Measurements from ENCODE around the gene APOC4. TPM values are rescaled to one million over a fixed set of nuclear protein-coding genes. Genes with fewer than 3 reads are reported as not detected.
"Not testable (repeated sequence)": the region's sequence is repeated elsewhere in the genome, so short reads cannot be mapped to it uniquely, and the experiment has no call there.

The APOC4 gene
- not detected for polyA plus RNA-seq (ENCODE audit: insufficient read length in 4 of 4)

GRCh38 chr19:44942067-44942571 lies at the start of gene APOC4:
TSS of gene APOC4 (plus strand) at chr19:44942237. CDS start at chr19:44942278, 41 bp downstream.
- no peak for DNase-seq (ENCODE audit: low read depth in 4 of 4, low spot score in 3 of 4)

GRCh38 chr19:44892932-44893331 lies 49.1 kb upstream of the APOC4 start:
- no peak for DNase-seq (ENCODE audit: low read depth in 4 of 4, low spot score in 3 of 4)

DNA sequence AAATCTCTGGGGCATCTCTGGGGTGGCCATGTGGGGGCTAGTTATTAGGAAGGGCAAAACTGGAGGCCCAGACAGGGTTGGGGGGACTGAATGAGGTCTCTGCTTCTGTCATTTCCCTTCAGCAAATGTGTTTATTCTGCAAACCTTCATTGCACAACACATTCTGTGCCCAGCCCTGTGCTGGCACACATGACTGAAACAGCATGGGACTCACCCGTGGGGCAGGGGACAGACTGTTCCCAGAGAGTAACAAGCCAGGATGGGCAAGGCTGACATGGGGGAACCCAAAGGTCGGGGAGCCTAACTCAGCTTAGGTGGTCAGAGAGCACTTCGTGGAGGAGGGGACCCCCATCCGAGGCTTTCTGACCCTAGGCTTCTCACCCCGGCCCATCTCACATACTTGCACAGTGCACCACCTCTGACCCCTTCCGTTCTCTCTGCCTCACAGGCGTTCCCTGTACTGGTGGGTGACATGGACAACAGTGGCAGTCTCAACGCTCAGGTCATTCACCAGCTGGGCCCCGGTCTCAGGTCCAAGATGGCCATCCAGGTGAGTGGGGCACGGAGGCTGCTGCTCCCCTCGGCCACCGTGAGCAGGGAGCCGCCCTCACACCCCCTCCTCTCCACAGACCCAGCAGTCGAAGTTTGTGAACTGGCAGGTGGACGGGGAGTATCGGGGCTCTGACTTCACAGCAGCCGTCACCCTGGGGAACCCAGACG lies 48.5 kb upstream of the APOC4 start:
- no peak for DNase-seq (ENCODE audit: low read depth in 4 of 4, low spot score in 3 of 4)

DNA sequence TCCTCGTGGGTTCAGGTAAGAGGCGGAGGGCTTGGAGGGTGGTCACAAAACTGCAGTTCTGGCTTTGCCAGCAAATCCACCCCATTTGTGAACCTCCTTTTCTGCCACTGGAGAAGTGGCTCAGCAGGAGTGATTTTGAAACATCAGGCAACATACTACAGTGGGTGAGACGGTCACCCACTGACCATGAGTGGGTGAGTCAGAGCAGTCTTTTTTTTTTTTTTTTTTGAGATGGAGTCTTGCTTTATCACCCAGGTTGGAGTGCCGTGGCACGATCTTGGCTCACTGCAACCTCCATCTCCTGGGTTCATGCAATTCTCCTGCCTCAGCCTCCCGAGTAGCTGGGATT lies 48.0 kb upstream of the APOC4 start:
- DNase-seq (ENCODE audit: low read depth in 4 of 4, low spot score in 3 of 4): no peak

GRCh38 chr19:44894946-44895345 lies 47.1 kb upstream of the APOC4 start:
- DNase-seq (ENCODE audit: low read depth in 4 of 4, low spot score in 3 of 4): no peak

- DNase-seq (ENCODE audit: low read depth in 4 of 4, low spot score in 3 of 4): no peak
Measured at GRCh38 chr19:44897835-44898234, 44.2 kb upstream of the APOC4 start.

- no peak for DNase-seq (ENCODE audit: low read depth in 4 of 4, low spot score in 3 of 4)
Measured at GRCh38 chr19:44900328-44901244, 41.5 kb upstream of the APOC4 start.

GRCh38 chr19:44903216-44903601 lies 38.8 kb upstream of the APOC4 start:
- DNase-seq (ENCODE audit: low read depth in 4 of 4, low spot score in 3 of 4): no peak

DNA sequence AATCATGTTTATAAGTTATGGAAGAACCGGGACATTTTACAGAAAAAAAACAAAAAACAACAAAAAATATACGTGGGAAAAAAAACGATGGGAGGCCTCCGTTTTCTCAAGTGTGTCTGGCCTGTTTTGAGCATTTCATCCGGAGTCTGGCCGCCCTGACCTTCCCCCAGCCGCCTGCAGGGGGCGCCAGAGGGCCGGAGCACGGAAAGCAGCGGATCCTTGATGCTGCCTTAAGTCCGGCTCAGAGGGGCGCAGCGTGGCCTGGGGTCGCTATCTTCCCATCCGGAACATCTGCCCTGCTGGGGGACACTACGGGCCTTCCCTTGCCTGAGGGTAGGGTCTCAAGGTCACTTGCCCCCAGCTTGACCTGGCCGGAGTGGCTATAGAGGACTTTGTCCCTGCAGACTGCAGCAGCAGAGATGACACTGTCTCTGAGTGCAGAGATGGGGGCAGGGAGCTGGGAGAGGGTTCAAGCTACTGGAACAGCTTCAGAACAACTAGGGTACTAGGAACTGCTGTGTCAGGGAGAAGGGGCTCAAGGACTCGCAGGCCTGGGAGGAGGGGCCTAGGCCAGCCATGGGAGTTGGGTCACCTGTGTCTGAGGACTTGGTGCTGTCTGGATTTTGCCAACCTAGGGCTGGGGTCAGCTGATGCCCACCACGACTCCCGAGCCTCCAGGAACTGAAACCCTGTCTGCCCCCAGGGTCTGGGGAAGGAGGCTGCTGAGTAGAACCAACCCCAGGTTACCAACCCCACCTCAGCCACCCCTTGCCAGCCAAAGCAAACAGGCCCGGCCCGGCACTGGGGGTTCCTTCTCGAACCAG lies 38.2 kb upstream of the APOC4 start:
- no peak for DNase-seq (ENCODE audit: low read depth in 4 of 4, low spot score in 3 of 4)

DNA sequence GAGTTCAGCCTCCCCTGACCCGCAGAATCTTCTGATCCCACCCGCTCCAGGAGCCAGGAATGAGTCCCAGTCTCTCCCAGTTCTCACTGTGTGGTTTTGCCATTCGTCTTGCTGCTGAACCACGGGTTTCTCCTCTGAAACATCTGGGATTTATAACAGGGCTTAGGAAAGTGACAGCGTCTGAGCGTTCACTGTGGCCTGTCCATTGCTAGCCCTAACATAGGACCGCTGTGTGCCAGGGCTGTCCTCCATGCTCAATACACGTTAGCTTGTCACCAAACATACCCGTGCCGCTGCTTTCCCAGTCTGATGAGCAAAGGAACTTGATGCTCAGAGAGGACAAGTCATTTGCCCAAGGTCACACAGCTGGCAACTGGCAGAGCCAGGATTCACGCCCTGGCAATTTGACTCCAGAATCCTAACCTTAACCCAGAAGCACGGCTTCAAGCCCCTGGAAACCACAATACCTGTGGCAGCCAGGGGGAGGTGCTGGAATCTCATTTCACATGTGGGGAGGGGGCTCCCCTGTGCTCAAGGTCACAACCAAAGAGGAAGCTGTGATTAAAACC lies 37.5 kb upstream of the APOC4 start:
- DNase-seq (ENCODE audit: low read depth in 4 of 4, low spot score in 3 of 4): no peak

DNA sequence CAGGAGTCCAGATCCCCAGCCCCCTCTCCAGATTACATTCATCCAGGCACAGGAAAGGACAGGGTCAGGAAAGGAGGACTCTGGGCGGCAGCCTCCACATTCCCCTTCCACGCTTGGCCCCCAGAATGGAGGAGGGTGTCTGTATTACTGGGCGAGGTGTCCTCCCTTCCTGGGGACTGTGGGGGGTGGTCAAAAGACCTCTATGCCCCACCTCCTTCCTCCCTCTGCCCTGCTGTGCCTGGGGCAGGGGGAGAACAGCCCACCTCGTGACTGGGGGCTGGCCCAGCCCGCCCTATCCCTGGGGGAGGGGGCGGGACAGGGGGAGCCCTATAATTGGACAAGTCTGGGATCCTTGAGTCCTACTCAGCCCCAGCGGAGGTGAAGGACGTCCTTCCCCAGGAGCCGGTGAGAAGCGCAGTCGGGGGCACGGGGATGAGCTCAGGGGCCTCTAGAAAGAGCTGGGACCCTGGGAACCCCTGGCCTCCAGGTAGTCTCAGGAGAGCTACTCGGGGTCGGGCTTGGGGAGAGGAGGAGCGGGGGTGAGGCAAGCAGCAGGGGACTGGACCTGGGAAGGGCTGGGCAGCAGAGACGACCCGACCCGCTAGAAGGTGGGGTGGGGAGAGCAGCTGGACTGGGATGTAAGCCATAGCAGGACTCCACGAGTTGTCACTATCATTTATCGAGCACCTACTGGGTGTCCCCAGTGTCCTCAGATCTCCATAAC lies 36.4 kb upstream of the APOC4 start, which contains the start of gene APOE:
Gene APOE, plus strand, starts transcription at position 360 of the 724 bp plus-strand sequence. CDS start 829 bp downstream, outside the sequence.
- DNase-seq (ENCODE audit: low read depth in 4 of 4, low spot score in 3 of 4): no peak

- DNase-seq (ENCODE audit: low read depth in 4 of 4, low spot score in 3 of 4): no peak
Measured at GRCh38 chr19:44907613-44908012, 34.4 kb upstream of the APOC4 start.

GRCh38 chr19:44908074-44908835 lies 33.8 kb upstream of the APOC4 start:
- DNase-seq (ENCODE audit: low read depth in 4 of 4, low spot score in 3 of 4): no peak

DNA sequence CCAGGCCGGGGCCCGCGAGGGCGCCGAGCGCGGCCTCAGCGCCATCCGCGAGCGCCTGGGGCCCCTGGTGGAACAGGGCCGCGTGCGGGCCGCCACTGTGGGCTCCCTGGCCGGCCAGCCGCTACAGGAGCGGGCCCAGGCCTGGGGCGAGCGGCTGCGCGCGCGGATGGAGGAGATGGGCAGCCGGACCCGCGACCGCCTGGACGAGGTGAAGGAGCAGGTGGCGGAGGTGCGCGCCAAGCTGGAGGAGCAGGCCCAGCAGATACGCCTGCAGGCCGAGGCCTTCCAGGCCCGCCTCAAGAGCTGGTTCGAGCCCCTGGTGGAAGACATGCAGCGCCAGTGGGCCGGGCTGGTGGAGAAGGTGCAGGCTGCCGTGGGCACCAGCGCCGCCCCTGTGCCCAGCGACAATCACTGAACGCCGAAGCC lies 33.2 kb upstream of the APOC4 start:
- DNase-seq (ENCODE audit: low read depth in 4 of 4, low spot score in 3 of 4): no peak

- DNase-seq (ENCODE audit: low read depth in 4 of 4, low spot score in 3 of 4): no peak
Measured at GRCh38 chr19:44909775-44910174, 32.3 kb upstream of the APOC4 start.

- not testable (repeated sequence) for DNase-seq (ENCODE audit: low read depth in 4 of 4, low spot score in 3 of 4)
Measured at GRCh38 chr19:44911896-44912295, 30.1 kb upstream of the APOC4 start.

GRCh38 chr19:44912854-44913253 lies 29.2 kb upstream of the APOC4 start:
- DNase-seq (ENCODE audit: low read depth in 4 of 4, low spot score in 3 of 4): no peak

- DNase-seq (ENCODE audit: low read depth in 4 of 4, low spot score in 3 of 4): not testable (repeated sequence)
Measured at GRCh38 chr19:44913512-44914432, 28.3 kb upstream of the APOC4 start.

Measured in left renal pelvis (tissue), 4 donors.